ENCODE data around the gene RAB6B.

The RAB6B gene

GRCh38 chr3:133895208-133896001 lies at the start of gene RAB6B:
TSS of gene RAB6B (minus strand) at chr3:133895882. CDS start at chr3:133895466, 416 bp downstream.
- ATAC-seq = peak; percentile 97

GRCh38 chr3:133944641-133945380 lies 49.1 kb upstream of the RAB6B start:
- TF ChIP-seq RARB (CRISPR knock-in tag; IDR thresholded peaks at IDR 0.05) = 0 out of 2 replicates have a peak, but pooled peaks have one; percentile 9
- TF ChIP-seq SNAI2 (CRISPR knock-in tag; IDR thresholded peaks at IDR 0.05) = no peak
- TF ChIP-seq BACH2 (CRISPR knock-in tag; IDR thresholded peaks at IDR 0.05; ENCODE audit: borderline replicate concordance) = no peak
- TF ChIP-seq PATZ1 (CRISPR knock-in tag; IDR thresholded peaks at IDR 0.05; ENCODE audit: borderline replicate concordance) = no peak
- 0 out of 2 replicates have a peak, but pooled peaks have one; percentile 15 for TF ChIP-seq ISL1 (CRISPR knock-in tag; IDR thresholded peaks at IDR 0.05)
- TF ChIP-seq ARNTL (CRISPR knock-in tag; IDR thresholded peaks at IDR 0.05; ENCODE audit: borderline replicate concordance, low read depth) = no peak
- no peak for TF ChIP-seq TSHZ2 (CRISPR knock-in tag; IDR thresholded peaks at IDR 0.05)
- no peak for TF ChIP-seq POU6F1 (CRISPR knock-in tag; IDR thresholded peaks at IDR 0.05; ENCODE audit: borderline replicate concordance, low read depth)
- no peak for TF ChIP-seq TCF4 (CRISPR knock-in tag; IDR thresholded peaks at IDR 0.05; ENCODE audit: borderline replicate concordance)
- no peak for TF ChIP-seq PPARA (CRISPR knock-in tag; IDR thresholded peaks at IDR 0.05; ENCODE audit: borderline replicate concordance)
- TF ChIP-seq ESRRG (CRISPR knock-in tag; IDR thresholded peaks at IDR 0.05) = no peak
- no peak for TF ChIP-seq ZFP30 (CRISPR knock-in tag; IDR thresholded peaks at IDR 0.05)
- no peak for TF ChIP-seq ZFP3 (CRISPR knock-in tag; IDR thresholded peaks at IDR 0.05)
- TF ChIP-seq CSDC2 (CRISPR knock-in tag; IDR thresholded peaks at IDR 0.05) = 0 out of 2 replicates have a peak, but pooled peaks have one; percentile 52
- TF ChIP-seq ZNF8 (CRISPR knock-in tag; IDR thresholded peaks at IDR 0.05) = no peak
- no peak for TF ChIP-seq GLIS3 (CRISPR knock-in tag; IDR thresholded peaks at IDR 0.05)
- TF ChIP-seq CREB5 (CRISPR knock-in tag; IDR thresholded peaks at IDR 0.05; ENCODE audit: low read depth) = no peak
- TF ChIP-seq CSRNP3 (CRISPR knock-in tag; IDR thresholded peaks at IDR 0.05) = no peak
- no peak for TF ChIP-seq ZNF70 (CRISPR knock-in tag; IDR thresholded peaks at IDR 0.05)
- no peak for TF ChIP-seq OSR1 (CRISPR knock-in tag; IDR thresholded peaks at IDR 0.05)
- no peak for TF ChIP-seq ZNF565 (CRISPR knock-in tag; conservative IDR thresholded peaks at IDR 0.05; ENCODE audit: low read depth)
- no peak for TF ChIP-seq ZC3H10 (CRISPR knock-in tag; IDR thresholded peaks at IDR 0.05)
- TF ChIP-seq TOX (CRISPR knock-in tag; IDR thresholded peaks at IDR 0.05; ENCODE audit: borderline replicate concordance) = no peak
- peak; percentile 82 for ATAC-seq

More at GRCh38 chr3:133895208-133896001, at the start of gene RAB6B:
- TF ChIP-seq ZFP3 (CRISPR knock-in tag; IDR thresholded peaks at IDR 0.05) (no peak), ISL1 (CRISPR knock-in tag; IDR thresholded peaks at IDR 0.05) (no peak), BACH2 (CRISPR knock-in tag; IDR thresholded peaks at IDR 0.05; ENCODE audit: borderline replicate concordance) (no peak), ZFP30 (CRISPR knock-in tag; IDR thresholded peaks at IDR 0.05) (no peak), ZNF70 (CRISPR knock-in tag; IDR thresholded peaks at IDR 0.05) (no peak), RARB (CRISPR knock-in tag; IDR thresholded peaks at IDR 0.05) (no peak), ARNTL (CRISPR knock-in tag; IDR thresholded peaks at IDR 0.05; ENCODE audit: borderline replicate concordance, low read depth) (no peak), ZC3H10 (CRISPR knock-in tag; IDR thresholded peaks at IDR 0.05) (no peak), PPARA (CRISPR knock-in tag; IDR thresholded peaks at IDR 0.05; ENCODE audit: borderline replicate concordance) (no peak), TCF4 (CRISPR knock-in tag; IDR thresholded peaks at IDR 0.05; ENCODE audit: borderline replicate concordance) (no peak), TOX (CRISPR knock-in tag; IDR thresholded peaks at IDR 0.05; ENCODE audit: borderline replicate concordance) (no peak), CREB5 (CRISPR knock-in tag; IDR thresholded peaks at IDR 0.05; ENCODE audit: low read depth) (no peak), ZNF565 (CRISPR knock-in tag; conservative IDR thresholded peaks at IDR 0.05; ENCODE audit: low read depth) (no peak), CSDC2 (CRISPR knock-in tag; IDR thresholded peaks at IDR 0.05) (no peak)

All from SK-N-SH treated with all-trans-retinoic acid at 6 μM for 48 hours (cell line).